ENCODE measurements around the gene RBM19.

RBM19 gene

DNA sequence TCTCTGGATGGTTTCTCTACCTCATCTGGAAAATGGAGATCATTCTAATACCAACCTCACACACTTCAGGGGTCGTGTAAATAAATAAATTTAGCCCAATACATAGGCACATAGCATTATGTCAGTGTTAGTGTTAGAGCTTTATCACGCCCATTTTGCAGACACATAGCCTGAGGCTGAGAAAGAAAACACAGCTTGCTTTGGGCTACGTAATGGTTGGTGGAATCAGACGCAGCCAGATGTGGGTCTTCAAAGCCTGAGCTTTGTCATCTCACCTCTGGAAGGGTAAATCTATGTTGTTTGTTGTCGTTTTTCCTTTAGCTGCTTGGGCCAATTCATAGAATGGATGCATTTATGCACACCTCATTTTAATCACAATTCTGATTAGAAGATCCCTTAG lies 191.6 kb downstream of the RBM19 start:
- H3K4me2 ChIP-seq (ENCODE audit: low read length) = no peak overlapping the region
- H4K20me1 ChIP-seq (ENCODE audit: insufficient read depth, low read length) = no peaks in the 10 kb centered on the region
- no peaks in the 10 kb centered on the region for H3K27me3 ChIP-seq (ENCODE audit: insufficient read depth, low read length)
- H3K9me2 ChIP-seq (ENCODE audit: low read depth, low read length) = no peaks in the 10 kb centered on the region
- no peaks in the 10 kb centered on the region for H3F3A ChIP-seq (ENCODE audit: insufficient read depth, low read length)
- H3K4me3 ChIP-seq (ENCODE audit: low read depth, low read length, poor library complexity, severe bottlenecking) = no peak overlapping the region
- TF ChIP-seq, protein P1, sequence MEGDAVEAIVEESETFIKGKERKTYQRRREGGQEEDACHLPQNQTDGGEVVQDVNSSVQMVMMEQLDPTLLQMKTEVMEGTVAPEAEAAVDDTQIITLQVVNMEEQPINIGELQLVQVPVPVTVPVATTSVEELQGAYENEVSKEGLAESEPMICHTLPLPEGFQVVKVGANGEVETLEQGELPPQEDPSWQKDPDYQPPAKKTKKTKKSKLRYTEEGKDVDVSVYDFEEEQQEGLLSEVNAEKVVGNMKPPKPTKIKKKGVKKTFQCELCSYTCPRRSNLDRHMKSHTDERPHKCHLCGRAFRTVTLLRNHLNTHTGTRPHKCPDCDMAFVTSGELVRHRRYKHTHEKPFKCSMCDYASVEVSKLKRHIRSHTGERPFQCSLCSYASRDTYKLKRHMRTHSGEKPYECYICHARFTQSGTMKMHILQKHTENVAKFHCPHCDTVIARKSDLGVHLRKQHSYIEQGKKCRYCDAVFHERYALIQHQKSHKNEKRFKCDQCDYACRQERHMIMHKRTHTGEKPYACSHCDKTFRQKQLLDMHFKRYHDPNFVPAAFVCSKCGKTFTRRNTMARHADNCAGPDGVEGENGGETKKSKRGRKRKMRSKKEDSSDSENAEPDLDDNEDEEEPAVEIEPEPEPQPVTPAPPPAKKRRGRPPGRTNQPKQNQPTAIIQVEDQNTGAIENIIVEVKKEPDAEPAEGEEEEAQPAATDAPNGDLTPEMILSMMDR (IDR thresholded peaks at IDR 0.05; ENCODE audit: low read length) = no peak
- TF ChIP-seq EZH2 (IDR thresholded peaks at IDR 0.05; ENCODE audit: borderline replicate concordance, low read length) = no peak
- H3K9me3 ChIP-seq (ENCODE audit: low read length) = no peaks in the 10 kb centered on the region
- no peak overlapping the region for H2AFZ ChIP-seq (ENCODE audit: low read length)
- H3K27ac ChIP-seq (ENCODE audit: low read depth, low read length, poor library complexity, severe bottlenecking) = no peak overlapping the region
- H3K9ac ChIP-seq (ENCODE audit: low read length) = no peak overlapping the region
- H3K4me1 ChIP-seq (ENCODE audit: insufficient read depth, low read length, severe bottlenecking) = no peaks in the 10 kb centered on the region
- no peaks in the 10 kb centered on the region for H3K36me3 ChIP-seq (ENCODE audit: insufficient read depth, low read length)
- H3K79me2 ChIP-seq (ENCODE audit: insufficient read depth, low read length) = no peaks in the 10 kb centered on the region

DNA sequence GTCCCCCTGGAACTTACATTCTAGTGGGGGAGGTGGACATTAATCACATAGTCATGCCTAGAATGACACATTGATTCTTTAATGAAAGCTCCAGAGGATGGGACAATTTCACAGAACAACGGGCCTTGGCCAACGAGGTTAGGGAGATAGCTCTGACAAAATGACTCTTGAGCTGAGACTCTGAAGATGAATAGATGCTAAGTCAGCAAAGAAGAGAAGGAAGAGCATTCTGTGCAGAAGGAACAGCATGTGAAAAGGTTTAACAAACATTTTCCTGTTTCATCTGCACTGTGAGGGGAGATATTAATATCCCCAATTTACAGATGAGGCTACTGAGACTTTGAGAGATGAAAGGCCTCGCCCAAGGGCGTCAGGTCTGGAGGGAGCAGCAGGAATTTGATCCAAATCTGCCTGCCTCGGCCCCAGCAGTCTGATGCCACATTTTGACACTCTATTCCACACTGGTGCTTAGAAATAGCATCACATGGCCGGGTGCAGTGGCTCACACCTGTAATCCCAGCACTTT lies 193.6 kb downstream of the RBM19 start:
- TF ChIP-seq EZH2 (IDR thresholded peaks at IDR 0.05; ENCODE audit: borderline replicate concordance, low read length) = no peak
- TF ChIP-seq, protein P1 (IDR thresholded peaks at IDR 0.05; ENCODE audit: low read length) = no peak
- no peak overlapping the region for H3K4me2 ChIP-seq (ENCODE audit: low read length)
- H3K9ac ChIP-seq (ENCODE audit: low read length) = no peak overlapping the region
- H3K27me3 ChIP-seq (ENCODE audit: insufficient read depth, low read length) = no peaks in the 10 kb centered on the region
- no peaks in the 10 kb centered on the region for H3K9me3 ChIP-seq (ENCODE audit: low read length)
- H3K36me3 ChIP-seq (ENCODE audit: insufficient read depth, low read length) = no peaks in the 10 kb centered on the region
- no peaks in the 10 kb centered on the region for H3K9me2 ChIP-seq (ENCODE audit: low read depth, low read length)
- H2AFZ ChIP-seq (ENCODE audit: low read length) = no peak overlapping the region
- H4K20me1 ChIP-seq (ENCODE audit: insufficient read depth, low read length) = no peaks in the 10 kb centered on the region
- H3K27ac ChIP-seq (ENCODE audit: low read depth, low read length, poor library complexity, severe bottlenecking) = no peak overlapping the region
- H3F3A ChIP-seq (ENCODE audit: insufficient read depth, low read length) = no peaks in the 10 kb centered on the region
- H3K79me2 ChIP-seq (ENCODE audit: insufficient read depth, low read length) = no peaks in the 10 kb centered on the region
- H3K4me3 ChIP-seq (ENCODE audit: low read depth, low read length, poor library complexity, severe bottlenecking) = no peak overlapping the region
- no peaks in the 10 kb centered on the region for H3K4me1 ChIP-seq (ENCODE audit: insufficient read depth, low read length, severe bottlenecking)

DNA sequence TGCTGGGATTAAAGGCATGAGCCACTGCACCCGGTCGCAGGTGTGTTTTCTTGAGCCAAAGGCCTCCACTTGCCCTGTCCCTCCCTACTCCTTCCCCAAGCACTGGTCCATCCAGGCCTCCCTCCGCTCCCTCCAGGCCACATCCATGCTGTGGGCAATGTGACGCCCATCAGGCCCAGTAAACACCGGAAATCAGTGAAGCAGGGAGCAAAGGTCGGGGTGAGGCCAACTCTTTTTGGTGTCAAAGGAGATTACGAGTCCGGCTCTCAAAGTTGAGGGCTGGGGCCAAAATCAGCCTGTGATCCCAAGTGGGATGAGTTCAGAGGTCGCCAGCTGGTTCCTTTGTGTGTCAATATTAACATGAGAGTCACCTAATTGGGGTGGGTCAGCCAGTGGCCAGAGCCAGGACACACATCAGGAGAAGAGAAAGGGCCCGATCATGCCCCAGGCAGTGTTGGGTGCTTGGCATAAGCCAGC lies 195.7 kb downstream of the RBM19 start:
- H3K79me2 ChIP-seq (ENCODE audit: insufficient read depth, low read length) = no peaks in the 10 kb centered on the region
- no peaks in the 10 kb centered on the region for H4K20me1 ChIP-seq (ENCODE audit: insufficient read depth, low read length)
- TF ChIP-seq, protein P1 (IDR thresholded peaks at IDR 0.05; ENCODE audit: low read length) = no peak
- TF ChIP-seq EZH2 (IDR thresholded peaks at IDR 0.05; ENCODE audit: borderline replicate concordance, low read length) = no peak
- H3K27me3 ChIP-seq (ENCODE audit: insufficient read depth, low read length) = no peaks in the 10 kb centered on the region
- H3K9me3 ChIP-seq (ENCODE audit: low read length) = no peaks in the 10 kb centered on the region
- H3K27ac ChIP-seq (ENCODE audit: low read depth, low read length, poor library complexity, severe bottlenecking) = no peak overlapping the region
- no peaks in the 10 kb centered on the region for H3K36me3 ChIP-seq (ENCODE audit: insufficient read depth, low read length)
- no peaks in the 10 kb centered on the region for H3F3A ChIP-seq (ENCODE audit: insufficient read depth, low read length)
- no peaks in the 10 kb centered on the region for H3K9me2 ChIP-seq (ENCODE audit: low read depth, low read length)
- H3K4me2 ChIP-seq (ENCODE audit: low read length) = no peak overlapping the region
- H2AFZ ChIP-seq (ENCODE audit: low read length) = no peak overlapping the region
- H3K9ac ChIP-seq (ENCODE audit: low read length) = no peak overlapping the region
- H3K4me3 ChIP-seq (ENCODE audit: low read depth, low read length, poor library complexity, severe bottlenecking) = no peak overlapping the region
- no peaks in the 10 kb centered on the region for H3K4me1 ChIP-seq (ENCODE audit: insufficient read depth, low read length, severe bottlenecking)
